ENCODE results near the gene CADPS2.

DNA sequence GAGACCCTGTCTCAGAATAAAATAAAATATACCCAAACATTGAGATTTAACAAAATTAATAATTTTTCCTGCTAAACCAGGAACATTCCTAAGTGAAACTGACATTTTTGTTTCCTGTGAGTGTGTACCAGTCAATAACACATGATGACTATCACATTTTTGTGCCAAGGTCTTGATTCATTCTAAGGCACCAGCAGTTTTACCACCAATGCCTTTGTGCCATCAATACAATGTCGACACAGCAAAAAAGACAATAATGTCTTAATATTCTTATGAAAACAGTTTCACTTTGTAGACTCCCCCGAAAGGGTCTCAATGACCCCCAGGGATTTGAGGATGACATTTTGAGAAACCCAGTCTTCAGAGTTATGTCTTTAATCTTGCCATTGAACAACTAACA is 7.2 kb upstream of the CADPS2 start:
- TF ChIP-seq, protein P1, sequence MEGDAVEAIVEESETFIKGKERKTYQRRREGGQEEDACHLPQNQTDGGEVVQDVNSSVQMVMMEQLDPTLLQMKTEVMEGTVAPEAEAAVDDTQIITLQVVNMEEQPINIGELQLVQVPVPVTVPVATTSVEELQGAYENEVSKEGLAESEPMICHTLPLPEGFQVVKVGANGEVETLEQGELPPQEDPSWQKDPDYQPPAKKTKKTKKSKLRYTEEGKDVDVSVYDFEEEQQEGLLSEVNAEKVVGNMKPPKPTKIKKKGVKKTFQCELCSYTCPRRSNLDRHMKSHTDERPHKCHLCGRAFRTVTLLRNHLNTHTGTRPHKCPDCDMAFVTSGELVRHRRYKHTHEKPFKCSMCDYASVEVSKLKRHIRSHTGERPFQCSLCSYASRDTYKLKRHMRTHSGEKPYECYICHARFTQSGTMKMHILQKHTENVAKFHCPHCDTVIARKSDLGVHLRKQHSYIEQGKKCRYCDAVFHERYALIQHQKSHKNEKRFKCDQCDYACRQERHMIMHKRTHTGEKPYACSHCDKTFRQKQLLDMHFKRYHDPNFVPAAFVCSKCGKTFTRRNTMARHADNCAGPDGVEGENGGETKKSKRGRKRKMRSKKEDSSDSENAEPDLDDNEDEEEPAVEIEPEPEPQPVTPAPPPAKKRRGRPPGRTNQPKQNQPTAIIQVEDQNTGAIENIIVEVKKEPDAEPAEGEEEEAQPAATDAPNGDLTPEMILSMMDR (IDR thresholded peaks at IDR 0.05; ENCODE audit: borderline replicate concordance, extremely low read depth, low read length, poor library complexity, severe bottlenecking): no peak
- no peak for TF ChIP-seq EZH2 (IDR thresholded peaks at IDR 0.05; ENCODE audit: borderline replicate concordance, low read depth, low read length, severe bottlenecking)
